ENCODE data around the gene DHRS7B. TPM values are rescaled to one million over a fixed set of nuclear protein-coding genes. Genes with fewer than 3 reads are reported as not detected.
A peak's percentile ranks its signal among the peaks of the same experiment; 100 is the strongest.
"Not testable (repeated sequence)": the region's sequence is repeated elsewhere in the genome, so short reads cannot be mapped to it uniquely, and the experiment has no call there.

The DHRS7B gene
- total and polyA plus RNA-seq, 10 donors = 13.3 to 31.3 (median 18.7) TPM

- no peaks in the 10 kb centered on the region for H3K36me3 ChIP-seq
- 33 to 53% (median 39%) methylated on average over 5 of the region's 5 CpGs for WGBS, 5 donors
- intact Hi-C loops (cut with DNase I; ENCODE audit: low total_unique reads) = no loop called here
- no peaks in the 10 kb centered on the region for H3K4me1 ChIP-seq
- H3K4me3 ChIP-seq = no peak overlapping the region
- no peaks in the 10 kb centered on the region for H3K9me3 ChIP-seq
- no peak for TF ChIP-seq CTCF (IDR thresholded peaks at IDR 0.05 in 8 of 11, conservative IDR thresholded peaks at IDR 0.05 in 3 of 11)
- no peak for TF ChIP-seq POLR2AphosphoS5 (IDR thresholded peaks at IDR 0.05)
- TF ChIP-seq POLR2A (IDR thresholded peaks at IDR 0.05) = no peak
- no peak for DNase-seq
- no peaks in the 10 kb centered on the region for H3K27me3 ChIP-seq (replicated peaks in 1 of 7)
- H3K27ac ChIP-seq = peak overlapping the region in 1 of 8 donors; percentile 31
Observed at GRCh38 chr17:21113049-21113690, 13.6 kb upstream of the DHRS7B start.

- Histone ChIP-seq H3K4me3 (no peak overlapping the region), H3K36me3 (no peaks in the 10 kb centered on the region), H3K27me3 (replicated peaks in 1 of 7) (no peaks in the 10 kb centered on the region), H3K9me3 (no peaks in the 10 kb centered on the region), H3K4me1 (no peaks in the 10 kb centered on the region), H3K27ac (peak overlapping the region in 1 of 8 donors; percentile 31)
- intact Hi-C loops (cut with DNase I; ENCODE audit: low total_unique reads) = no loop called here
- WGBS, 5 donors = 5 to 29% (median 19%) methylated on average over 1 of the region's 1 CpG
- DNase-seq = no peak
- no peak for TF ChIP-seq CTCF (IDR thresholded peaks at IDR 0.05 in 8 of 11, conservative IDR thresholded peaks at IDR 0.05 in 3 of 11)
- no peak for TF ChIP-seq POLR2A (IDR thresholded peaks at IDR 0.05)
- no peak for TF ChIP-seq POLR2AphosphoS5 (IDR thresholded peaks at IDR 0.05)
Observed at GRCh38 chr17:21113716-21114115, 13.0 kb upstream of the DHRS7B start.

- not testable (repeated sequence) for H3K4me1 ChIP-seq; H3K27ac ChIP-seq; DNase-seq; H3K9me3 ChIP-seq; H3K4me3 ChIP-seq; H3K36me3 ChIP-seq; H3K27me3 ChIP-seq (replicated peaks in 1 of 7)
- intact Hi-C loops (cut with DNase I; ENCODE audit: low total_unique reads) = loop anchor here (5.0 kb wide), 1 partner anchor 398 kb away; no protein-coding TSS in a partner anchor
- WGBS, 5 donors = 53 to 79% (median 76%) methylated on average over 4 of the region's 4 CpGs
Observed at GRCh38 chr17:21114791-21115190, 12.0 kb upstream of the DHRS7B start.

- DNase-seq = peak; percentile 89
- H3K9me3 ChIP-seq = no peaks in the 10 kb centered on the region
- intact Hi-C loops (cut with DNase I; ENCODE audit: low total_unique reads) = loop anchor here (5.0 kb wide), 1 partner anchor 393 kb away; no protein-coding TSS in a partner anchor
- H3K27ac ChIP-seq = peak overlapping the region in 6 of 8 donors; percentile 26 to 62 (median 50)
- WGBS, 5 donors = 25 to 34% (median 31%) methylated on average over 25 of the region's 25 CpGs
- peaks cover 0 to 24% (median 16%) of the 10 kb centered on the region in 6 donors for H3K4me1 ChIP-seq
- H3K27me3 ChIP-seq (replicated peaks in 1 of 7) = peaks cover 0 to 6% (median 0%) of the 10 kb centered on the region in 7 donors
- TF ChIP-seq POLR2AphosphoS5 (IDR thresholded peaks at IDR 0.05) (peak in 1 of 3 donors; percentile 70), POLR2A (IDR thresholded peaks at IDR 0.05) (no peak), CTCF (IDR thresholded peaks at IDR 0.05 in 8 of 11, conservative IDR thresholded peaks at IDR 0.05 in 3 of 11) (peak; percentile 68 to 91 (median 87))
- no peak overlapping the region for H3K4me3 ChIP-seq
- no peaks in the 10 kb centered on the region for H3K36me3 ChIP-seq
Observed at GRCh38 chr17:21119247-21119918, 7.4 kb upstream of the DHRS7B start.

All from spleen (tissue), 11 donors.